HG03439 (cell line): ENCODE measurements around the gene HLA-DMA.
"Not testable (repeated sequence)": the region's sequence is repeated elsewhere in the genome, so short reads cannot be mapped to it uniquely, and the experiment has no call there.

Experiments
- ATAC-seq: cut with Tn5 transposase; IDR thresholded peaks from one replicate; pipeline ENCODE4 v1.9.1; 2021; ENCODE audit warnings: mild to moderate bottlenecking, moderate library complexity; ENCODE audit not compliant: unreplicated experiment

The HLA-DMA gene

DNA sequence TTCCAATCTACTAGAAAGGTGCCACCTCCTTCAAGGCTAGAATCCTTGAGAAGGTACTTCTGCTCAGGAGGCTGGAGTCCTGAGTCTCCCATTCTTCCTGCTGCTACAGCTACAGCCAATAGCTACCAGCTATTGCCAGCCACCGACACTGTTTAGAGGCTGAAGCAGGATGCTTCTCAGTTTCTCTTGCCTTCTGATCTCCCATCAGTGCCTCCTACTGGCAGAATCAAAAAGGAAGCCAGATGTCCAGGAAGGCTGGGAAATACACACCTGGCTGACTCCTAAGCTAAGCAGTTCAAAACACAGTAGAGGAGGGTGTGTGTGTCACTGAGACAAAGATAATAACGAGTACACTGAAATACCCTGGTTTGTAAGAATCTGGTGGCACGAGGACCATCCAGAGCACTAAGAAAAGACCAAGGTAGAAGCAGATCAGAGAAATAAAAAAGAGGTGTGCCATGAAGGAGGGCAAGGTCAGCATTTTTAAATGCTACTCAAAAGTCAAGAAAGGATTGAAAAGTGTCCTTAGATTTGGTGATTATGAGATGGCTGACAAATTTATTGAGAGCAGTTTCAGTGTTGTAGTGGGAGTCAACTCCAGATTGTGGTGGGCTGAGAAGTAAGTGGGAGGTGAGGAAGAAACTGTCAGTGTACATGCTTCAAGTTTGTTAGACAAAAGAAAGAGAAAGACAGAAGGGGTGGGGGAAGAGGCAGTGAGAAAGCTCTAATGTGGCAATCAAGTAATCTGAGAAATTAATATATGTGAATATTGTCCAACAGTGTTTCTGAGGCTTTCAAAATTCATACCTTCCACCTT is 2.3 kb upstream of the HLA-DMA start:
- no peak for ATAC-seq

GRCh38 chr6:32954267-32954666 is 1.4 kb upstream of the HLA-DMA start:
- no peak for ATAC-seq

DNA sequence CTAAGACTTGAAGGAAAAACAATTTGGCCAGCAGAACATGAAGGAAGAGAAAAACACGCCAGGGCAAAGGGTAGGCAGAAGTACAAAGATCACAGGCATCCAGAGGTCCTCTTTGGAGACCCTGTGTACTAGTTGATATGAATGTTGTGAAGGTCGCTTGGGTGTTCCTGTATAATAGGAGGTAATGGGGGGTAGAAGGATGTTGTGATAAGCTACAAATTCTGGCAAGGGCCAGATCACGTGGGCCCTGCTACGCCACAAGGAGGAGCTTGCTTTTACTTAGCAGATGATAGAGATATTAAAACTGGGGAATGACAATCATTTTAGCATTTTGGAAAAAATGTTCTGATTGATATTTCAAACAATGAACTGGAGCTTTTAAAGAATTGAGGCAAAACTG is 878 bp upstream of the HLA-DMA start:
- no peak for ATAC-seq

- no peak for ATAC-seq
Observed at GRCh38 chr6:32950449-32950848, 2.4 kb downstream of the HLA-DMA start.

GRCh38 chr6:32950010-32950409 is 2.9 kb downstream of the HLA-DMA start:
- ATAC-seq: no peak

DNA sequence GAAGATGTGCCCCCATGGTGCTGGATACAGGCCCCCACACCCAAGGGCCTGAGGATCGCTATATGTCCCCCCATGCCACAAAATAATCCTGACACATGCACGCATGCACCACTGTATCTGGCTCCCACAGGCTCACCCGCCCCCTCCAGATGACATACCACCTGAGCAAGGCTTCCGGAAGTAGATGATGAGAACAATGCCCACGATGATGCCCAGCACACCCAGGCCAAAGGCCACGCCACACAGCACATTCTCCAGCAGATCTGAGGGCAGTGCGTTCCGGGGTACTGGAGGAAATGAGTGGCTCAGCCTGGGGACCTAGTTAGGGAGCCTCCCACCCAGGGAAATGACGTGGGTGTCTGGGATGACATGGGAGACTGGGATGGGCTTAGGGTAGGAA is 3.8 kb downstream of the HLA-DMA start:
- ATAC-seq: no peak

DNA sequence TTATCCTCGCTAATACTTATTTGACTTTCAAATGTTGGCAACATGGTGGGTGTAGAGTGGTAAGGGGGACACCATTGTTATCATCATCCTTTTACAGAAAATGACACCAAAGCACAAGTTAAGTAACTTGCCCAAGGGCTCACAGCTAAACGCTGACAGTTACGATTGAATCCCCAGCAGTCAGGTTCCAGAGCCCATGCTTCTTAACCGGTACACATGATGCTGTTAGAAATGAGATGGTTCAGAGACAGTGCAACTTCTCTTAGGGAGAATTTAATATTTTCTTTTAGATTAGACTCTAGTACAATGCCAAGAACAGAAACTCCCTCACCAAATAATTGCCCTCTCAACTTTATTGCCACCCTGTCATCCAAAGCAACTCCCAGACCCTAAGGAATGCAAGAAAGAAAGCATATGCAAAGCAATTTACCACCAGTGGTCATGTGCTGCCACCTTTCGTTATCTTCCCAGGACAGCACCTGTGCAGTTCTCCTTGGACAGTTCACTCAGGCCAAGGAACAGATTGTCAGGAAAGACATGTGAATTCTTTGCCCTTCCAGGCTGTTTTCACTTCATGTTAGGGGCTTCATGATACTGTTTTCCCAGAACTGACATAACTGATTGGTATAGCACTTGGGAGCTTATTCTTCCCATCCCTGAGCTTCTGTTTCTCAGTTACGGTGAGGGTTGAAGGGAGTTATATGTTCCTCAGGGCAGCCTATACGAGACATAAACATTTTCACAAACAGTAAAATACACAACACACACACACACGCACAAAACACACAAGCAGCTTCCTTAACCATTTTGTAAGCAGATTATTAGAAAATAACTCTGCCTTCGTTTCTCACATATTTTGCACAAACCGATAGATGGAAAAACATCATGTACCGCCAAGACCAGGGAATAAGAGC is 5.1 kb downstream of the HLA-DMA start:
- no peak for ATAC-seq

DNA sequence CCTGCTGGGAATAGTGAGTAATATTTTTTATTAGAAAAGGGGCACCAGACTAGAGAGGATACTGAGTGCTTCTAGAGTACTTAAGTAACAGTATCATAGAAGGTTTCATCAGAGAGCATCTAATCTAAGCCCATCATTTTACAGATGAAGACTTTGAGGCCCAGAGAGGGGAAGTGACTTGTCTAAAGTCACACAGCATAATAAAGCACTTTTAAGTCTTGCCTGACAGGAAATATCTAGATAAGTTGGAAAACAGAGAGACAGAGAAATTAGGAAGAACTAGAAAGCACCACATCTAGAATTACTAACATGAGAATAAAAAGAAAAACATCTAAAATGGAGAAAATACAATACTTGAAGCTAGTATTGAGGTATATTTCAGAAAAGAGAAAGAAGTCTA is 6.0 kb downstream of the HLA-DMA start:
- ATAC-seq: no peak

GRCh38 chr6:32945953-32946352 is 6.9 kb downstream of the HLA-DMA start:
- no peak for ATAC-seq

DNA sequence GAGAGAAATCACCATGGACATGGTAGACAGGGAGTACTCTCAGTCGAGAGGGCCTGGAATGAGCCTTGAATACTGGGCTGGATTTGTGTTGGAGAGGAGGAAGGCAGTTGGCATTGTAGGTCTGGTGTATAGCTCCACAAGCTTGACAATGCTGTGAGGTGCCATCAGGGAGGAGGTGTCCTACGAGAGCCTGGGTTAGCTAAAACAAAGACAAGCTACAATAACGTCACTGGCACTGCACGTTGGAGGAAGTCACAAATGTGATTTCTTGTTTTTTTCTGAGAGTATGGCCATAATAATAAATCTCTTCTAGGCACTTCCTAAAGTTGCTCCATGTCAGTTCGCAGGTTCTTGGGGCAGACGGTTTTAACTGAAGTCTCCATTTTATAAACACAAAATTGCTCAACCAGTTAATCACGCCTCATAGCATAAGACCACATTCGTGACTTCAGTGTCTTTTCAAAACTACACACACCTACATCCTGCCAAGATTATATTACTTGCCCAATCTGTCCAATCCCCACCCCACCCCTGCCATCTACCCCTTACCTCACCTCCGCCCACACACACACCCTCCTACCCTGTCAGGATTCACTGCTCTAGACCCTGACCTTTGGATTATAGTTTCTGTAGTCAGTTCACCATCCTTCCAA is 7.7 kb downstream of the HLA-DMA start:
- ATAC-seq: no peak

DNA sequence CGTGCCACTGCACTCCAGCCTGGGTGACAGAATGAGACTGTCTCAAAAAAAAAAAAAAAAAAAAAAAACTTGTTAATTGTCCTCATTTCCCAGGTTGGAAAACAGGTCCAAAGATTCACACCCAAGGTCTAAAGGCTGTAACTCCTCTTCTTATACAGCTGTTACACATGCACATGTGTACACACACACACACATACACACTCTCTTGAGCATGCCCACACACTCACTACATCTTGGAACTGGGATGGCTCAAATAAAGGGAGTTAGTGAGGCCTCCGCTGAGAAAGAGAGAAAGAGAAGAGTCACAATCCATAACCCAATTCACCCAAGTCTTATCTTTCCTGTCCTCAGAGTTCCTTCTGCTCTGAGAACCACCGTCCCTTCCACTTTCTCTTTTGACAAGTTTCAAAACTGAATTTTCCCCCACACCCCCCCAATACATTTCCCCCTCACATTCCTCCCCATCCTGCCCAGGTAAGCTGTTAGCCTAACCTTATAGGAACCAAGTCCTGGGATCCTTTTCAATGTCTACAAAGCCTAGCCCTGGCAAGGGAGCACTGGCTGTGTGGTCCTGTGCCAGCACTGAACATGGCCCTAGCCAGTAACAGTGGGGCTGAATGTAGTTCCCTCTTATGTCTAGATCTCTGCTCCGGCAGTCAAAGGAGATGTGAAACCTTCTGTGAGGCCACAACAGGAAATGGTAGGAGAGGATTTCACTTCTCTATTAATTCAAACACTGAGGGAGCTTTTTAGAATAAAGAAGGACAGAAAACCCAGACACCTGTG is 8.8 kb downstream of the HLA-DMA start:
- ATAC-seq: peak; percentile 28

GRCh38 chr6:32942555-32943123 is 10.3 kb downstream of the HLA-DMA start:
- ATAC-seq: not testable (repeated sequence)

- peak; percentile 48 for ATAC-seq
Observed at GRCh38 chr6:32941214-32941768, 11.6 kb downstream of the HLA-DMA start.

GRCh38 chr6:32940656-32941213 is 12.2 kb downstream of the HLA-DMA start, which contains the start of gene HLA-DMB:
Gene HLA-DMB (minus strand): TSS chr6:32941028. CDS start chr6:32940807, 221 bp downstream.
- ATAC-seq: peak; percentile 54

GRCh38 chr6:32938494-32938893 is 14.4 kb downstream of the HLA-DMA start:
- ATAC-seq: no peak

DNA sequence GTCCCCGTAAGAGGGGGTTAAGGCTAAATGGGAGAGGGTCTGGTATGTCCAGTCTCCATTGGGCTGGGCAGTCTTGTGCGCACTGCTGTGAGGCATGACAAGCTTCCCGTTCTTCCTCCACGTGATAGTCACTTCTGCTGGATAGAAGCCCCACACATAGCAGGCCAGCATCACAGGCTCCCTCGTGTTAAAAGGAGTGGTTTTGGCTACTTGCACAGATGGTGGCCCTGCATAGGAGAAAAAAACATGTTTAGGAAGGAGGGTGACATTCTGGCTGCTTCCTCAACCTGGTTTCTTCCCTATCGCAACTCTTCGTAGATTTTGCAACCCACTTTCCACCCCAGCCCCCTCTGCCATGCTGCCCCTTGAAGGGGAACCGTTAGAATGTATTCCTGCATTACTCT is 15.7 kb downstream of the HLA-DMA start:
- no peak for ATAC-seq

- no peak for ATAC-seq
Observed at GRCh38 chr6:32936239-32937152, 16.4 kb downstream of the HLA-DMA start.

DNA sequence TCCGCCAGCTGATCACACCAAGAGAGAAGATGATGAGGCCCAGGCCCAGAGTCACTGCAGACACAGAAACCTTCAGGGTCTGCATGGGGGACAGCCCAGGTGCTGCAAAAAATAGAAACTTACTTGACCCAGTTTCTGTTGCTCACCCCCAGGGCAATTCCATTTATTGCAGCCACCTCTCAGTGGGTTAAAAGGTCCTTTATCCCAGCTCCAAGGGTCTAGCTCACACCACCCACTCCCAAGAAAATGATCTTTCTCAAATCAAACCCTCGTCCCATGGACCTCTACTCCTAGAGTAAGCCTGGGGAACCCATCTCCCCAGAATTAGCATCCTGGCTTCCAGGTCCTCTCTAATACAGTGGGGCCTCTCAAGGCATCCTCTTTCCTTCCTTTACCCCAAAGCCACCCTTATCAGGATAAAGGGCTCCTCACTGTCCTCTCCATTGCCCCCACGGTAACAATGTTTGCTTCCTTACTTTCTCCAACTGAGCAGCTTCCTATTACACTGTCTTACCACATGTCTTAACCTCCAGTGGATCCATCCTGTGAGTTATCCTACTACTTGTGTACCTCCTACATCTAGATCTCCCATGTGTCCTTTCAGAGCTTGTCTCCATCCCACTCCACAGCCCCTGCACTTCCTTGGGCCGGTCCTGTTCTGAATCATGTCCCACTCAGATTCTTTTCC is 17.2 kb downstream of the HLA-DMA start:
- no peak for ATAC-seq
